A549 (cell line): ENCODE measurements around the gene NADK2. TPM values are rescaled to one million over a fixed set of nuclear protein-coding genes. Genes with fewer than 3 reads are reported as not detected.

ENCODE experiments used
- ATAC-seq, 2 experiments: fragments of 200-7000 bp in 1 of 2; fragments of >200 bp in 1 of 2; cut with Nextera tagmentation in 1 of 2; cut with Tn5 transposase in 1 of 2; 3 replicates each; pipeline versions ENCODE4 v1.8.0 to v1.9.1; 2018 to 2020; ENCODE audit warnings: mild to moderate bottlenecking in 1 of 2, moderate library complexity in 1 of 2
- CTCF ChIA-PET: fragments of 300-600 bp; sonication (Branson Sonifier 250); formaldehyde crosslinking; extraction: SDS; loops from one replicate; lab custom pipeline; 2021; ENCODE audit warnings: antibody characterized with exemption, inconsistent platforms; lab: Yijun Ruan, JAX
- POLR2A ChIA-PET: fragments of 350-600 bp; formaldehyde crosslinking; extraction: SDS; loops from one replicate; lab custom pipeline; 2021; ENCODE audit warnings: antibody characterized with exemption, inconsistent platforms; lab: Yijun Ruan, JAX
- DNase-seq, 2 experiments: peaks; one replicate each; pipeline versions ENCODE4 v3.0.0 to v3.0.0-alpha.2; 2011 to 2016; ENCODE audit warnings: low read depth in 1 of 2, low spot score in 1 of 2
- FAIRE-seq: peaks from 2 replicates; lab custom pipeline; 2011; peaks lifted over from hg19 to GRCh38; lab: Jason Lieb, UNC
- H3K27ac ChIP-seq, 2 experiments: fragments of >200 bp; sonication (Bioruptor Twin); formaldehyde crosslinking; 3 replicates each; pipeline ENCODE4 v1.5.1; 2016 to 2017
- H3K4me1 ChIP-seq: fragments of >200 bp; sonication (Bioruptor Twin); formaldehyde crosslinking; 3 replicates; pipeline ENCODE4 v1.6.1; 2016
- H3K4me2 ChIP-seq: fragments of >200 bp; sonication (Bioruptor Twin); formaldehyde crosslinking; 3 replicates; pipeline ENCODE4 v1.6.1; 2016
- H3K4me3 ChIP-seq: fragments of >200 bp; sonication (Bioruptor Twin); formaldehyde crosslinking; 3 replicates; pipeline ENCODE4 v1.5.1; 2016
- H3K9me3 ChIP-seq: fragments of >200 bp; sonication (Bioruptor Twin); formaldehyde crosslinking; 3 replicates; pipeline ENCODE4 v1.6.1; 2016
- ATOH8 ChIP-seq: fragments of 250-450 bp; sonication (Bioruptor Pico); IDR thresholded peaks from 2 replicates; pipeline ENCODE4 v1.5.0; 2020; ENCODE audit warnings: low read depth, mild to moderate bottlenecking, moderate library complexity
- CBX8 ChIP-seq: fragments of 200-600 bp; sonication (generic); IDR thresholded peaks from 2 replicates; pipeline ENCODE4 v1.6.1; 2016
- CEBPB ChIP-seq, 2 experiments: fragments of >200 bp in 1 of 2; sonication (Bioruptor Twin) in 1 of 2; formaldehyde crosslinking in 1 of 2; IDR thresholded peaks; 2 replicates each; pipeline ENCODE4 v1.6.1; 2012 to 2016
- CHD2 ChIP-seq: fragments of 150-350 bp; IDR thresholded peaks from 2 replicates; pipeline ENCODE4 v1.6.1; 2014; ENCODE audit warnings: low read length; ENCODE audit not compliant: partially characterized antibody
- E2F6 ChIP-seq: IDR thresholded peaks from 2 replicates; pipeline ENCODE4 v1.6.1; 2012; ENCODE audit warnings: low read depth, borderline replicate concordance
- EHF ChIP-seq: fragments of 250-450 bp; sonication (Bioruptor Pico); IDR thresholded peaks from 2 replicates; pipeline ENCODE4 v1.5.0; 2020; ENCODE audit warnings: mild to moderate bottlenecking
- ELK1 ChIP-seq: fragments of 150-350 bp; IDR thresholded peaks from 2 replicates; pipeline ENCODE4 v1.6.1; 2014; ENCODE audit warnings: low read depth, mild to moderate bottlenecking, low read length
- EP300 ChIP-seq, 2 experiments: fragments of >200 bp; sonication (Bioruptor Twin); formaldehyde crosslinking; IDR thresholded peaks; 2 replicates in 1 of 2; 3 replicates in 1 of 2; pipeline ENCODE4 v1.6.1; 2016 to 2017
- FOSB ChIP-seq: fragments of 250-450 bp; sonication (Bioruptor Pico); IDR thresholded peaks from 2 replicates; pipeline ENCODE4 v1.5.0; 2020; ENCODE audit warnings: mild to moderate bottlenecking, moderate library complexity
- FOSL2 ChIP-seq, 2 experiments: fragments of 450-650 bp in 1 of 2; fragments of >200 bp in 1 of 2; sonication (Bioruptor Twin) in 1 of 2; formaldehyde crosslinking; IDR thresholded peaks; 2 replicates each; pipeline versions ENCODE4 v1.5.0 to v1.6.1; 2016 to 2020; ENCODE audit warnings: mild to moderate bottlenecking in 1 of 2, moderate library complexity in 1 of 2
- FOXS1 ChIP-seq: fragments of 250-450 bp; sonication (Bioruptor Pico); IDR thresholded peaks from 2 replicates; pipeline ENCODE4 v1.5.0; 2020; ENCODE audit warnings: mild to moderate bottlenecking, moderate library complexity
- HDAC2 ChIP-seq: fragments of 200-600 bp; sonication (generic); IDR thresholded peaks from 2 replicates; pipeline ENCODE4 v1.6.1; 2016
- HES2 ChIP-seq: fragments of >200 bp; sonication (Bioruptor Twin); formaldehyde crosslinking; IDR thresholded peaks from 2 replicates; pipeline ENCODE4 v1.6.1; 2016
- HEYL ChIP-seq: fragments of 250-450 bp; sonication (Bioruptor Pico); IDR thresholded peaks from 2 replicates; pipeline ENCODE4 v1.8.0; 2021; ENCODE audit warnings: mild to moderate bottlenecking, moderate library complexity
- HOXB13 ChIP-seq: fragments of 250-450 bp; sonication (Bioruptor Pico); IDR thresholded peaks from 2 replicates; pipeline ENCODE4 v1.5.0; 2020; ENCODE audit warnings: low read depth, mild to moderate bottlenecking, moderate library complexity
- HOXB5 ChIP-seq: fragments of 250-450 bp; sonication (Bioruptor Pico); IDR thresholded peaks from 2 replicates; pipeline ENCODE4 v1.5.0; 2020; ENCODE audit warnings: mild to moderate bottlenecking, moderate library complexity
- JUNB ChIP-seq: fragments of >200 bp; sonication (Bioruptor Twin); formaldehyde crosslinking; IDR thresholded peaks from 2 replicates; pipeline ENCODE4 v1.6.1; 2016
- MAX ChIP-seq: IDR thresholded peaks from 2 replicates; pipeline ENCODE4 v1.6.1; 2012
- MYC ChIP-seq: IDR thresholded peaks from 2 replicates; pipeline ENCODE4 v1.6.1; 2012; ENCODE audit warnings: mild to moderate bottlenecking, inconsistent platforms, low read length, improper control_type of control experiment, borderline replicate concordance
- NFE2L2 ChIP-seq: fragments of 150-350 bp; conservative IDR thresholded peaks from 2 replicates; pipeline ENCODE4 v1.6.1; 2014; ENCODE audit warnings: low read length
- NPAS2 ChIP-seq: fragments of 250-450 bp; sonication (Bioruptor Pico); IDR thresholded peaks from 2 replicates; pipeline ENCODE4 v1.8.0; 2022; ENCODE audit warnings: mild to moderate bottlenecking, moderate library complexity, borderline replicate concordance
- POLR2A ChIP-seq: IDR thresholded peaks from 2 replicates; pipeline ENCODE4 v1.6.1; 2012; ENCODE audit warnings: mild to moderate bottlenecking, low read length
- RARB ChIP-seq: fragments of 250-450 bp; sonication (Bioruptor Pico); IDR thresholded peaks from 2 replicates; pipeline ENCODE4 v1.8.0; 2021; ENCODE audit warnings: mild to moderate bottlenecking, moderate library complexity
- REST ChIP-seq: fragments of 200-600 bp; sonication (generic); IDR thresholded peaks from 2 replicates; pipeline ENCODE4 v1.6.1; 2016; ENCODE audit warnings: antibody characterized with exemption, mild to moderate bottlenecking, moderate library complexity
- RFX5 ChIP-seq: fragments of 450-650 bp; IDR thresholded peaks from 2 replicates; pipeline ENCODE4 v1.7.1; 2014; ENCODE audit warnings: antibody characterized with exemption, mild to moderate bottlenecking, moderate library complexity
- SMC3 ChIP-seq: fragments of >200 bp; sonication (Bioruptor Twin); formaldehyde crosslinking; IDR thresholded peaks from 3 replicates; pipeline ENCODE4 v1.6.1; 2018; ENCODE audit warnings: inconsistent platforms
- SREBF2 ChIP-seq: fragments of 450-650 bp; IDR thresholded peaks from 2 replicates; pipeline ENCODE4 v1.6.1; 2014; ENCODE audit warnings: mild to moderate bottlenecking, moderate library complexity
- TFCP2L1 ChIP-seq: fragments of 250-450 bp; sonication (Bioruptor Pico); IDR thresholded peaks from 2 replicates; pipeline ENCODE4 v1.5.0; 2021; ENCODE audit warnings: mild to moderate bottlenecking
- ZC3H11A ChIP-seq: fragments of 450-650 bp; IDR thresholded peaks from 2 replicates; pipeline ENCODE4 v1.6.1; 2014; ENCODE audit warnings: antibody characterized with exemption, mild to moderate bottlenecking
- ZFP36 ChIP-seq: fragments of 450-650 bp; IDR thresholded peaks from 2 replicates; pipeline ENCODE4 v1.6.1; 2014; ENCODE audit warnings: borderline replicate concordance; ENCODE audit not compliant: partially characterized antibody
- ZNF302 ChIP-seq: fragments of 250-450 bp; sonication (Bioruptor Pico); IDR thresholded peaks from 2 replicates; pipeline ENCODE4 v1.9.0; 2021; ENCODE audit warnings: inconsistent platforms, mild to moderate bottlenecking, moderate library complexity
- whole genome bisulfite sequencing: methylation state at CpG from one replicate; pipeline ENCODE4 v1.1.6; 2017; ENCODE audit errors: missing lambda C conversion rate; 5-methylcytosine and 5-hydroxymethylcytosine counted together
- polyA plus RNA-seq, 4 experiments: library from polyadenylated mRNA; depleted of rRNA in 3 of 4; stranded (reverse); fragments of >200 nt; fragmentation: RNase III in 1 of 4; extraction: RNeasy Plus Mini Kit Qiagen cat#74134 plus additional on column Dnase treatment in 1 of 4; gene quantifications; 2 replicates in 3 of 4; 3 replicates in 1 of 4; pipeline ENCODE4 v1.2.3, GENCODE V29; 2011 to 2017

NADK2 gene
- polyA plus RNA-seq, 2 of the 4 experiments (the other 2 are of a cell fraction) = 12.6 to 21.9 TPM

GRCh38 chr5:36232533-36232932, 9.2 kb downstream of the NADK2 start:
- POLR2A ChIA-PET = no interaction called here
- no peak overlapping the region for H3K4me2 ChIP-seq
- CTCF ChIA-PET = interaction anchor here (4.2 kb wide), 1 partner anchor 9 kb away, joined by 21 read pairs; the partner anchor contains the start of gene NADK2
- no peak overlapping the region for H3K27ac ChIP-seq
- ATAC-seq (no peak), FAIRE-seq (no peak), DNase-seq (no peak)
- peaks cover 9% of the 10 kb centered on the region; the same call in 2 of the 3 replicates for H3K4me1 ChIP-seq
- 84% methylated on average over 3 of the region's 3 CpGs for WGBS
- no peak for TF ChIP-seq EHF (CRISPR knock-in tag)
- no peak for TF ChIP-seq CEBPB (IDR thresholded peaks at IDR 0.05)
- no peak for TF ChIP-seq E2F6
- TF ChIP-seq HEYL (CRISPR knock-in tag) = no peak
- no peak for TF ChIP-seq ZNF302 (CRISPR knock-in tag)
- no peak for TF ChIP-seq HES2
- TF ChIP-seq REST = no peak
- no peak for TF ChIP-seq RFX5
- TF ChIP-seq SMC3 = no peak
- no peak for TF ChIP-seq CHD2
- no peak for TF ChIP-seq MAX
- TF ChIP-seq HOXB13 (CRISPR knock-in tag) = no peak
- TF ChIP-seq TFCP2L1 = no peak
- no peak for TF ChIP-seq MYC
- TF ChIP-seq FOSL2 (IDR thresholded peaks at IDR 0.05) = no peak
- no peak for TF ChIP-seq FOSL2 (CRISPR knock-in tag; IDR thresholded peaks at IDR 0.05)
- TF ChIP-seq JUNB = no peak
- TF ChIP-seq ELK1 = no peak
- H3K9me3 ChIP-seq = no peaks in the 10 kb centered on the region
- H3K4me3 ChIP-seq = no peak overlapping the region

GRCh38 chr5:36230151-36230790, 11.5 kb downstream of the NADK2 start:
- Histone ChIP-seq H3K27ac (no peak overlapping the region), H3K4me3 (no peak overlapping the region), H3K4me1 (peaks cover 9% of the 10 kb centered on the region; the same call in 2 of the 3 replicates), H3K4me2 (no peak overlapping the region), H3K9me3 (no peaks in the 10 kb centered on the region)
- DNase-seq (no peak), ATAC-seq (no peak), FAIRE-seq (no peak)
- no peak for TF ChIP-seq NPAS2 (CRISPR knock-in tag)
- TF ChIP-seq RARB = no peak
- TF ChIP-seq ATOH8 (CRISPR knock-in tag) = no peak
- TF ChIP-seq ZNF302 (CRISPR knock-in tag) = no peak
- no peak for TF ChIP-seq HDAC2
- TF ChIP-seq POLR2A = no peak
- TF ChIP-seq CBX8 = no peak
- no peak for TF ChIP-seq EP300 (IDR thresholded peaks at IDR 0.05)
- TF ChIP-seq NFE2L2 = no peak
- no peak for TF ChIP-seq ZFP36
- no peak for TF ChIP-seq SREBF2
- TF ChIP-seq FOSL2 (IDR thresholded peaks at IDR 0.05) = no peak
- TF ChIP-seq FOSL2 (CRISPR knock-in tag; IDR thresholded peaks at IDR 0.05) = no peak
- TF ChIP-seq JUNB = no peak
- no peak for TF ChIP-seq ZC3H11A
- TF ChIP-seq FOSB = no peak
- TF ChIP-seq HOXB5 = no peak
- TF ChIP-seq SMC3 = no peak
- TF ChIP-seq CHD2 = no peak
- no peak for TF ChIP-seq FOXS1 (CRISPR knock-in tag)
- WGBS = 98% methylated on average over 1 of the region's 1 CpG
- CTCF ChIA-PET = interaction anchor here (4.2 kb wide), 1 partner anchor 11 kb away, joined by 21 read pairs; the partner anchor contains the start of gene NADK2
- POLR2A ChIA-PET = no interaction called here
